Calu3 (cell line): ENCODE data around the gene NEB. TPM values are rescaled to one million over a fixed set of nuclear protein-coding genes. Genes with fewer than 3 reads are reported as not detected.

Source experiments
- BruUV-seq: library from RNA; stranded (reverse); fragments of 400-500 nt; replicated peaks from 2 replicates; lab custom pipeline; 2021; lab: Mats Ljungman, UMichigan
- CTCF ChIA-PET: fragments of 300-600 bp; sonication (Branson Sonifier 250); formaldehyde crosslinking; loops from one replicate; lab custom pipeline; 2022; ENCODE audit warnings: antibody characterized with exemption; lab: Charles Lee
- DNase-seq: peaks from one replicate; pipeline ENCODE4 v3.0.0; 2022
- H3K27ac Mint-ChIP-seq: one replicate; pipeline ENCODE4 v1.8.0; 2022; ENCODE audit warnings: mixed read lengths; ENCODE audit not compliant: unreplicated experiment
- H3K27me3 Mint-ChIP-seq: one replicate; pipeline ENCODE4 v1.8.0; 2022; ENCODE audit warnings: mixed read lengths; ENCODE audit not compliant: unreplicated experiment
- H3K36me3 Mint-ChIP-seq: one replicate; pipeline ENCODE4 v1.8.0; 2022; ENCODE audit warnings: mild to moderate bottlenecking, moderate library complexity, mixed read lengths; ENCODE audit not compliant: insufficient read depth, unreplicated experiment
- H3K4me1 Mint-ChIP-seq: one replicate; pipeline ENCODE4 v1.8.0; 2022; ENCODE audit warnings: mild to moderate bottlenecking, low read depth, mixed read lengths; ENCODE audit not compliant: unreplicated experiment
- H3K4me3 Mint-ChIP-seq: one replicate; pipeline ENCODE4 v1.8.0; 2022; ENCODE audit warnings: mild to moderate bottlenecking, low read depth, moderate library complexity, mixed read lengths; ENCODE audit not compliant: unreplicated experiment
- H3K9me3 Mint-ChIP-seq: one replicate; pipeline ENCODE4 v1.8.0; 2022; ENCODE audit warnings: low read depth, mixed read lengths; ENCODE audit not compliant: unreplicated experiment
- intact Hi-C: fragments of 100-400 bp; cut with micrococcal nuclease; formaldehyde crosslinking; loops from one replicate; pipeline ENCODE4 v1.10.0; 2022; ENCODE audit not compliant: unreplicated experiment
- total RNA-seq: library from RNA; stranded (reverse); gene quantifications from 2 replicates; pipeline ENCODE4 v1.2.3, GENCODE V29; 2022
- TF ChIP-seq, protein P1 (sequence below): fragments of 200-600 bp; IDR thresholded peaks from one replicate; pipeline ENCODE4 v1.8.0; 2022; ENCODE audit warnings: antibody characterized with exemption; ENCODE audit not compliant: unreplicated experiment

The NEB gene
- total RNA-seq, 1 experiment from 2014 or later, result 27.5 TPM

DNA sequence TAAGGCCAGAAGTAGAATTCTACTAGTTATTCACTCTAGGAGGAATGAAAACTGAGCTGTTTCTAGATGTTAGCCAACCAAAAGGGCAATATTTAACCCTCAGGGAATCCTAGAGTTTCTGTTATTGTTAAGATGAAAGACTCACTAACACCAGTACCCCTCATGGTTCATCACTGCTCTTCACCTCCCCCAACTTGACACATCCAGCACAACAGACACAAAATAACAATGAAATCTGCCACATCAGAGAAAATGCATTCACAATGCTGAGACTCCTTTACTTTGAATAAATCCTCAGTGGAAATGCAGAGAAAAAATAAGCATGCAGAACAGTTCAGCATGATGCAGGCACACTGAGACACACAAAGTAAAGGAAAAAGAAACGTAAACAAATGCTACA, 213.3 kb downstream of the NEB start:
- intact Hi-C loops, result no loop called here
- H3K36me3 Mint-ChIP-seq, result peaks cover 4% of the 10 kb centered on the region
- H3K4me3 Mint-ChIP-seq, result no peak overlapping the region
- CTCF ChIA-PET, result no interaction called here
- DNase-seq, result no peak
- H3K4me1 Mint-ChIP-seq, result no peaks in the 10 kb centered on the region
- H3K27me3 Mint-ChIP-seq, result no peaks in the 10 kb centered on the region
- BruUV-seq, result no TSS peak
- no peak overlapping the region for H3K27ac Mint-ChIP-seq
- no peaks in the 10 kb centered on the region for H3K9me3 Mint-ChIP-seq
- TF ChIP-seq, protein P1, sequence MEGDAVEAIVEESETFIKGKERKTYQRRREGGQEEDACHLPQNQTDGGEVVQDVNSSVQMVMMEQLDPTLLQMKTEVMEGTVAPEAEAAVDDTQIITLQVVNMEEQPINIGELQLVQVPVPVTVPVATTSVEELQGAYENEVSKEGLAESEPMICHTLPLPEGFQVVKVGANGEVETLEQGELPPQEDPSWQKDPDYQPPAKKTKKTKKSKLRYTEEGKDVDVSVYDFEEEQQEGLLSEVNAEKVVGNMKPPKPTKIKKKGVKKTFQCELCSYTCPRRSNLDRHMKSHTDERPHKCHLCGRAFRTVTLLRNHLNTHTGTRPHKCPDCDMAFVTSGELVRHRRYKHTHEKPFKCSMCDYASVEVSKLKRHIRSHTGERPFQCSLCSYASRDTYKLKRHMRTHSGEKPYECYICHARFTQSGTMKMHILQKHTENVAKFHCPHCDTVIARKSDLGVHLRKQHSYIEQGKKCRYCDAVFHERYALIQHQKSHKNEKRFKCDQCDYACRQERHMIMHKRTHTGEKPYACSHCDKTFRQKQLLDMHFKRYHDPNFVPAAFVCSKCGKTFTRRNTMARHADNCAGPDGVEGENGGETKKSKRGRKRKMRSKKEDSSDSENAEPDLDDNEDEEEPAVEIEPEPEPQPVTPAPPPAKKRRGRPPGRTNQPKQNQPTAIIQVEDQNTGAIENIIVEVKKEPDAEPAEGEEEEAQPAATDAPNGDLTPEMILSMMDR, result no peak

- intact Hi-C loops, result no loop called here
- Mint-ChIP-seq H3K27me3 (no peaks in the 10 kb centered on the region), H3K27ac (no peak overlapping the region), H3K36me3 (peaks cover 4% of the 10 kb centered on the region), H3K4me1 (no peaks in the 10 kb centered on the region), H3K9me3 (no peaks in the 10 kb centered on the region), H3K4me3 (no peak overlapping the region)
- TF ChIP-seq, protein P1, result no peak
- no TSS peak for BruUV-seq
- DNase-seq, result no peak
- CTCF ChIA-PET, result no interaction called here
Observed at GRCh38 chr2:151518802-151519201, 215.5 kb downstream of the NEB start.

GRCh38 chr2:151508519-151508918, 225.8 kb downstream of the NEB start:
- TF ChIP-seq, protein P1, result no peak
- intact Hi-C loops, result no loop called here
- CTCF ChIA-PET, result no interaction called here
- DNase-seq, result no peak
- H3K4me1 Mint-ChIP-seq, result no peaks in the 10 kb centered on the region
- H3K36me3 Mint-ChIP-seq, result no peaks in the 10 kb centered on the region
- H3K9me3 Mint-ChIP-seq, result no peaks in the 10 kb centered on the region
- H3K27ac Mint-ChIP-seq, result no peak overlapping the region
- no peaks in the 10 kb centered on the region for H3K27me3 Mint-ChIP-seq
- no peak overlapping the region for H3K4me3 Mint-ChIP-seq
- no TSS peak for BruUV-seq

DNA sequence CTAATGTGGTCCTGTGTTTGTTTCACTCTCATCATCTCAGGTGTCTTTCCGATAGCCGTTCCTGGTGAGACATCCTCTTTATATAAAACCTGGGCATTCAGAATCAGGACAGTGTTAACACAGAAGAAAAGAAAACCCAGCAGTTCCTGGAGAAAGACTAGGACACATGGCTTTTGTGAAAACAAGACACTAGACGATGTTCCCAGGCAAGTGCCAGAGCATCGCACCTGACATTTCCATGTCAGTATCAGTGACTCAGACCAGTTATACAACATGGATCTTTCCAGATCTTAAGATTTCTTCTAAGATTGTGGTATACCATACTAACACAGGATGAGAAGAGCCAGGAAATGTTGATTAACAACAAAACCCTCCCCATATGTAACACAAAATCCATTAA, 228.1 kb downstream of the NEB start:
- intact Hi-C loops, result no loop called here
- no peaks in the 10 kb centered on the region for H3K4me1 Mint-ChIP-seq
- TF ChIP-seq, protein P1, result no peak
- no peaks in the 10 kb centered on the region for H3K9me3 Mint-ChIP-seq
- no peak overlapping the region for H3K4me3 Mint-ChIP-seq
- H3K27me3 Mint-ChIP-seq, result no peaks in the 10 kb centered on the region
- BruUV-seq, result no TSS peak
- DNase-seq, result no peak
- no peak overlapping the region for H3K27ac Mint-ChIP-seq
- no peaks in the 10 kb centered on the region for H3K36me3 Mint-ChIP-seq
- CTCF ChIA-PET, result no interaction called here
